ENCODE data around the gene SLC25A19. TPM values are rescaled to one million over a fixed set of nuclear protein-coding genes. Genes with fewer than 3 reads are reported as not detected.

Gene SLC25A19
- total and polyA plus RNA-seq, 2 experiments from 2014 or later: 17.9 to 22.4 TPM

- ATAC-seq (no peak), DNase-seq (ENCODE audit: low spot score) (no peak)
- Histone ChIP-seq H3K27ac (ENCODE audit: low read depth) (no peak overlapping the region), H3K9me2 (ENCODE audit: insufficient read depth) (no peaks in the 10 kb centered on the region), H3K27me3 (ENCODE audit: insufficient read depth) (no peaks in the 10 kb centered on the region), H3K36me3 (ENCODE audit: insufficient read depth) (peaks cover 46% of the 10 kb centered on the region), H3K4me3 (no peak overlapping the region), H4K20me1 (replicated peaks; ENCODE audit: insufficient read depth) (peaks cover 3% of the 10 kb centered on the region), H3F3A (replicated peaks; ENCODE audit: low read depth) (peaks cover 26% of the 10 kb centered on the region), H3K4me2 (no peak overlapping the region), H3K4me1 (ENCODE audit: insufficient read depth) (no peaks in the 10 kb centered on the region), H2AFZ (no peak overlapping the region), H3K79me2 (replicated peaks; ENCODE audit: insufficient read depth) (no peaks in the 10 kb centered on the region)
- peaks cover 12% of the 10 kb centered on the region for H3K27me3 Mint-ChIP-seq (ENCODE audit: insufficient read depth, low read depth, poor library complexity)
- H3K9me3 Mint-ChIP-seq: no peaks in the 10 kb centered on the region
- no peak overlapping the region for H3K27ac Mint-ChIP-seq
- no peaks in the 10 kb centered on the region for H3K4me1 Mint-ChIP-seq
- TF ChIP-seq POLR2AphosphoS5 (IDR thresholded peaks at IDR 0.05; ENCODE audit: low read depth) (no peak), CREB1 (CRISPR knock-in tag; IDR thresholded peaks at IDR 0.05; ENCODE audit: low read depth) (no peak), NANOG (IDR thresholded peaks at IDR 0.05; ENCODE audit: borderline replicate concordance) (no peak), EZH2phosphoT487 (IDR thresholded peaks at IDR 0.05; ENCODE audit: unreplicated experiment) (no peak), EZH2 (IDR thresholded peaks at IDR 0.05; ENCODE audit: low read depth, unreplicated experiment) (no peak), STAT1 (IDR thresholded peaks at IDR 0.05; ENCODE audit: unreplicated experiment) (no peak), ZNF331 (CRISPR knock-in tag; IDR thresholded peaks at IDR 0.05; ENCODE audit: low read depth) (no peak)
- H3K36me3 Mint-ChIP-seq (ENCODE audit: low read depth): peaks cover 83% of the 10 kb centered on the region
- H3K4me3 Mint-ChIP-seq: no peak overlapping the region
Observed at GRCh38 chr17:75231071-75231470, 58.2 kb downstream of the SLC25A19 start.

DNA sequence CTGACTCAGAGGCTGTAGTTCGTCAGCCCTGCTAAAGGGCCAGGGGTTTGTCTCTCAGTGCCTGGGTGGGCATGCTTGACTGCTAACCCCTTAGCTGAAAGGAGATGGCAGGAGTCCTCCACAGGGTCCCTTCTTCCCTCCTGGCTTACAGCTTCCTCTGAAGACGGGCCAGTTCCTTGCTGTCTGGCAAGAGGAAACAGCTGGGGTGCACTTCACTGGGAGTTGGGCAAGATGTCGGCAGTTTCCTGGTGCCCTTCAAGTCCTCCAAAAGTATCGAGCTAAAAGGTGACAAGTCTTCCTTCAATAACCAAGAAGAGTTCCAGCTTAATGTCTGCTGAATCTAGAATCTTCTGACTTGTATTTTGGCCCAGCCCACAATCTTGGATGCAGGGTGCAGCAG lies 60.4 kb downstream of the SLC25A19 start:
- Histone ChIP-seq H3K79me2 (replicated peaks; ENCODE audit: insufficient read depth) (no peaks in the 10 kb centered on the region), H3K9me2 (ENCODE audit: insufficient read depth) (no peaks in the 10 kb centered on the region), H3K4me3 (no peak overlapping the region), H3F3A (replicated peaks; ENCODE audit: low read depth) (peaks cover 13% of the 10 kb centered on the region; the same call in 1 of the 2 replicates), H2AFZ (no peak overlapping the region), H3K27ac (ENCODE audit: low read depth) (no peak overlapping the region), H3K4me1 (ENCODE audit: insufficient read depth) (no peaks in the 10 kb centered on the region), H3K36me3 (ENCODE audit: insufficient read depth) (peaks cover 35% of the 10 kb centered on the region), H4K20me1 (replicated peaks; ENCODE audit: insufficient read depth) (peaks cover 3% of the 10 kb centered on the region), H3K27me3 (ENCODE audit: insufficient read depth) (no peaks in the 10 kb centered on the region), H3K4me2 (no peak overlapping the region)
- H3K27me3 Mint-ChIP-seq (ENCODE audit: insufficient read depth, low read depth, poor library complexity): peaks cover 4% of the 10 kb centered on the region
- DNase-seq (ENCODE audit: low spot score) (no peak), ATAC-seq (no peak)
- H3K9me3 Mint-ChIP-seq: no peaks in the 10 kb centered on the region
- H3K4me3 Mint-ChIP-seq: no peak overlapping the region
- peaks cover 82% of the 10 kb centered on the region for H3K36me3 Mint-ChIP-seq (ENCODE audit: low read depth)
- H3K27ac Mint-ChIP-seq: no peak overlapping the region
- no peaks in the 10 kb centered on the region for H3K4me1 Mint-ChIP-seq
- TF ChIP-seq JUNB (IDR thresholded peaks at IDR 0.05; ENCODE audit: unreplicated experiment) (no peak), ZNF462 (CRISPR knock-in tag; IDR thresholded peaks at IDR 0.05) (no peak), POLR2AphosphoS5 (IDR thresholded peaks at IDR 0.05; ENCODE audit: low read depth) (no peak), STAT1 (IDR thresholded peaks at IDR 0.05; ENCODE audit: unreplicated experiment) (no peak), EZH2 (IDR thresholded peaks at IDR 0.05; ENCODE audit: low read depth, unreplicated experiment) (no peak), REST (IDR thresholded peaks at IDR 0.05; ENCODE audit: unreplicated experiment) (no peak), ZNF331 (CRISPR knock-in tag; IDR thresholded peaks at IDR 0.05; ENCODE audit: low read depth) (no peak)
- TF ChIP-seq, protein P1, sequence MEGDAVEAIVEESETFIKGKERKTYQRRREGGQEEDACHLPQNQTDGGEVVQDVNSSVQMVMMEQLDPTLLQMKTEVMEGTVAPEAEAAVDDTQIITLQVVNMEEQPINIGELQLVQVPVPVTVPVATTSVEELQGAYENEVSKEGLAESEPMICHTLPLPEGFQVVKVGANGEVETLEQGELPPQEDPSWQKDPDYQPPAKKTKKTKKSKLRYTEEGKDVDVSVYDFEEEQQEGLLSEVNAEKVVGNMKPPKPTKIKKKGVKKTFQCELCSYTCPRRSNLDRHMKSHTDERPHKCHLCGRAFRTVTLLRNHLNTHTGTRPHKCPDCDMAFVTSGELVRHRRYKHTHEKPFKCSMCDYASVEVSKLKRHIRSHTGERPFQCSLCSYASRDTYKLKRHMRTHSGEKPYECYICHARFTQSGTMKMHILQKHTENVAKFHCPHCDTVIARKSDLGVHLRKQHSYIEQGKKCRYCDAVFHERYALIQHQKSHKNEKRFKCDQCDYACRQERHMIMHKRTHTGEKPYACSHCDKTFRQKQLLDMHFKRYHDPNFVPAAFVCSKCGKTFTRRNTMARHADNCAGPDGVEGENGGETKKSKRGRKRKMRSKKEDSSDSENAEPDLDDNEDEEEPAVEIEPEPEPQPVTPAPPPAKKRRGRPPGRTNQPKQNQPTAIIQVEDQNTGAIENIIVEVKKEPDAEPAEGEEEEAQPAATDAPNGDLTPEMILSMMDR (conservative IDR thresholded peaks at IDR 0.05; ENCODE audit: low read depth in 2 of 2): no peak

All from GM23338 (cell line).